Omental fat pad (tissue), 4 donors: Measurements from ENCODE around the gene OS9. TPM values are rescaled to one million over a fixed set of nuclear protein-coding genes. Genes with fewer than 3 reads are reported as not detected.

Experiments used
- ATAC-seq: fragments of 150-250 bp; one replicate; pipeline ENCODE4 v1.9.1; 2016; ENCODE audit warnings: mild to moderate bottlenecking, moderate library complexity; ENCODE audit not compliant: low FRiP score
- DNase-seq: peaks from one replicate; pipeline ENCODE4 v3.0.0-alpha.2; 2019; ENCODE audit warnings: low spot score
- total RNA-seq, 4 donors: library from RNA; depleted of rRNA; stranded (reverse); fragments of >200 nt; gene quantifications; one replicate each; pipeline ENCODE4 v1.1.0, GENCODE V29; 2016
- TF ChIP-seq, protein P1 (sequence below), 3 donors: fragments of 450-650 bp; IDR thresholded peaks; one replicate each; pipeline ENCODE4 v1.5.1; 2016 to 2017; ENCODE audit warnings: antibody characterized with exemption in 3 of 3, mild to moderate bottlenecking in 3 of 3, moderate library complexity in 2 of 3

Gene OS9
- total RNA-seq, 4 donors from 2014 or later, result 259 to 325 (median 286) TPM

DNA sequence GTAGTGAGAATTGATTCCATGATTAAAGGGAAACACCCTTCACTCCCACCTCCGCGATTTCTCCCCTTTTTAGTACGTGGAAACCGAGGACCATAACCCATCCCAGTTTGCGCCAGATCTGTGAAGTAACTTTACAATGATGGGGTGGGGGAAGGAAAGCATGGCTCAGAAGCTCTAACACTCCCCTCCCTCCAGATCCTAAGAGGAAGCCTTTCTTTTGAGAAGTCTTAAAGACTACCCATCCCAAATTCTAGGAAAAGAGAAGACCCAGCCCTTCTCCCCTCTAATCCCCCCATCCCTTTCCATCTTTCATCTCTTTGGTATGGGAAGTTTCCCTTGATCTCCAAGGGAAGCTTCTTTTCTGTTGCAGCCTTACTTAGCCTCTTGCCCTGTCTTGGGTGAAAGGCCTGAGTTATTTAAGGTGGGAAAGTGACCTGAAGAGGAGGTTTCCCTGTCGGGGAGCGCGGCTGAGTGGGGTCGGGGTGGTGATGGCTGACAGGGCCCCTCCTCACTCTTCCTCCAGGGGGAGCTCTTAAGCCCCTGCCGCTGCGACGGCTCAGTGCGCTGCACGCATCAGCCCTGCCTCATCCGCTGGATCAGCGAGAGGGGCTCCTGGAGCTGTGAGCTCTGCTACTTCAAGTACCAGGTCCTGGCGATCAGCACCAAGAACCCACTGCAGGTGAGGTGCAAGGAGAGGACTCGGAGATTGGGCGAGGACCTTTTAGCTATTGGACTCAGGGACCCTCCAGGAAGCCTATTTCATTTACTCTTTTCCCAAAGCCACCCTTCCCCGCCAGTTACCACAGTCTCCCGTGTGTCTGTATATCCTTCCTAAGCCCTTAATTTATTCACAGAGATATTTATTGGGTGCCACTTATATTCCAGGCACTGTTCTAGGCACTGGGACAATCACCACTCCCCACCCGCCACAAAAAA is 62.7 kb downstream of the OS9 start:
- TF ChIP-seq, protein P1, sequence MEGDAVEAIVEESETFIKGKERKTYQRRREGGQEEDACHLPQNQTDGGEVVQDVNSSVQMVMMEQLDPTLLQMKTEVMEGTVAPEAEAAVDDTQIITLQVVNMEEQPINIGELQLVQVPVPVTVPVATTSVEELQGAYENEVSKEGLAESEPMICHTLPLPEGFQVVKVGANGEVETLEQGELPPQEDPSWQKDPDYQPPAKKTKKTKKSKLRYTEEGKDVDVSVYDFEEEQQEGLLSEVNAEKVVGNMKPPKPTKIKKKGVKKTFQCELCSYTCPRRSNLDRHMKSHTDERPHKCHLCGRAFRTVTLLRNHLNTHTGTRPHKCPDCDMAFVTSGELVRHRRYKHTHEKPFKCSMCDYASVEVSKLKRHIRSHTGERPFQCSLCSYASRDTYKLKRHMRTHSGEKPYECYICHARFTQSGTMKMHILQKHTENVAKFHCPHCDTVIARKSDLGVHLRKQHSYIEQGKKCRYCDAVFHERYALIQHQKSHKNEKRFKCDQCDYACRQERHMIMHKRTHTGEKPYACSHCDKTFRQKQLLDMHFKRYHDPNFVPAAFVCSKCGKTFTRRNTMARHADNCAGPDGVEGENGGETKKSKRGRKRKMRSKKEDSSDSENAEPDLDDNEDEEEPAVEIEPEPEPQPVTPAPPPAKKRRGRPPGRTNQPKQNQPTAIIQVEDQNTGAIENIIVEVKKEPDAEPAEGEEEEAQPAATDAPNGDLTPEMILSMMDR (IDR thresholded peaks at IDR 0.05), result no peak
- ATAC-seq, result no peak
- DNase-seq, result no peak

DNA sequence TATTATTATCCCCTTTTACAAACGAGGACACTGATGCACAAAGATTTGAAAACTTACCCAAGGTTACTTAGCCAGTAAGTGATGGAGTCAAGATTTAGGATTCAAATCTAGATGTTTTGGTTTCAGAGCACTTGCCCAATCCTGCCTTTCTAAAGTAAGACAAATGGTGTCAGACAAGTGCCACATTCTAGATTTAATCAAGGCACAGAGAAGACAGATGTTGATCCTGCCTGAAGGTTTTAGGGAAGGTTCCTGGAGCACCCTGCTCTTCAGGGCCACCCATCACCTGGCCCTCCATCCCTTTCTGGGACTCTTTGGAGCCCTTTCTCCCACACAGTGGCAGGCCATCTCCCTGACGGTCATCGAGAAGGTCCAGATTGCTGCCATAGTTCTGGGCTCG is 63.8 kb downstream of the OS9 start:
- TF ChIP-seq, protein P1 (IDR thresholded peaks at IDR 0.05), result no peak
- DNase-seq (no peak), ATAC-seq (no peak)

DNA sequence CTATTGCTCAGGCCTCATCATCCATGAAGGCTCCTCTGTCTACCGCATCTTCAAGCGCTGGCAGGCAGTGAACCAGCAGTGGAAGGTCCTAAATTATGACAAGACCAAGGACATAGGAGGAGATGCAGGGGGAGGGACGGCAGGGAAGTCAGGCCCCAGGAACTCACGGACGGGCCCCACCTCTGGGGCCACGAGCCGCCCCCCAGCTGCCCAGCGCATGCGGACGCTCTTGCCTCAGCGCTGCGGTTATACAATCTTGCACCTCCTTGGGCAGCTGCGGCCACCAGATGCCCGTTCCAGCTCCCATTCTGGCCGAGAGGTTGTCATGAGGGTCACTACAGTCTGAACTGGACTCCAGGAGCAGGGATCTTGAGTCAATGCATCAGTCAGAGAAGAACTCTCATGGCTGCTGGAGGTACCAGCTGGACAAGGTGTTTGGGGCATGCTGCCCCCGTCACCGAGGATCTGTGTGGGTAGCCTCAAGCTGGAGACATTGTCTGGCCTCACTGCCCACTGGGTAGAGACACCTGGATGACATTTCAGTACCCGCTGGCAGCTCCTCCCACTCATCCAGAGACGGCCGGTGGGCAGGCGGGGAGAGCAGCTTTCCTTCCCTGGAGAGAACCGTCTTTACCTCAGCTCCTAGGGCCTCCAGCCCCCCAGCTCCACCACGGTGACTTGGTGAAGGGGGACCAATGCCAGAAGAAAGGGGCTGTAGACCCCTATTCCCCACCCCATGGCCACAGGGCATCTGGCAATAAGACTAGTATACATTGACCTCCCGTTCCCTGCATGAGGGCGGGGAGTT is 64.8 kb downstream of the OS9 start:
- DNase-seq, result no peak
- ATAC-seq, result no peak
- TF ChIP-seq, protein P1 (IDR thresholded peaks at IDR 0.05), result no peak

DNA sequence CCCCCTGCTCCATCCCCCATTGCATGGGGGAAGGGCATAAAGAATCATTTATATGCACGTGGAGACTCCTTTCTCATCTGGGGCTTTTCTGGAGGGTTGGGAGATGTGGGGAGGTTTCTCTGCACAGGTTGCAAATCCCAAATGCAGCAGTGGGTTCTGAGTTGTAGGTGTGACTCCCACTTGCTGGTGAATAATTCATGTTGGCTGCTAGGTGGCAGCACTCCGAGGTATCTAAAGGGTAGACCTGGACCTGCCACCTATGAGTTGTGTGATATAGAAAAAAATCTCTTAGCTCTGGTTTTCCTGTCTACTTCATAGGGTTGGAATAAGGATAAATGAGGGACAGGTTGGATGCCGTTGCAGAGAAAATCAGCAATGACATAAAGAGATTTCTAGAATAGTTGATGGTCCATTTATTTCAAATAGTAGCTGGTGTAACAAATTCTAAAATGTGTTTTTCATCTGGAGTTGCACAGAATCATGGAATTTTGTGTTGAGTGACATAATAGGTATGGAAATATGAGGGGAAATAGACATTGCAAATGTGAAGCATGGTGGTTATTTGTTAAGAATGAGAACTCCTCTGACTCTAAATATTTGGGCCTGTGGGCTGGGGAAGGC is 65.5 kb downstream of the OS9 start:
- DNase-seq, result no peak
- TF ChIP-seq, protein P1 (IDR thresholded peaks at IDR 0.05), result no peak
- no peak for ATAC-seq

DNA sequence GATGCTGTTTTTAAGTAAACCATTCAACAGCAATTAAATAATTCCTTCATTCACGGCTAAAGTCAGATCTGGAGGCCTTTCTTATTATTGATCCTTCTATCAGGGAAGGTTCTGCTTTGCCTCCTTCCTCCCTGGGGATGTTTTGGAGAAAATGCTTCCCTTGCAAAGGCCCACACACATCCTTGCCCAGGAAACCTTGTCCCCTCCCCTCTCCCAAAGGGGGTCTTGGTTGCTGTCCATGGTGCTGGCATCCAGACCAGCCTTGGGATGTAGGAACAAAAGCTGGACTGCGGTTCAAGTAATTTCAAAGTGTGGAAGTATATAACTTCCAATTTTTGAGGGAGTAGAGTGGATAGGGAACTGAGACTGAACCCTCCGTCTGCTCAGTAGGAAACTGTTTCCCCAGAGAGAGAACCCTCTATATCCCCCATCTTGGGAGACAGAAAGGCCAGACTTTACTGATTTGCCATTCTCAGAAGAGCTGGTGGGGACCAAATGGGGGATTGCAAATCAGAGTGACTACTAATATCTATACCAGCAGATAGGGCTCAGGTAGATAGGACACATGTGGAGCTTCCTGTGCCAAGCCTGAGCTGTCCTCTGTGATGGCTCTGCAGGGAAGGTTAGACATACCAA is 66.5 kb downstream of the OS9 start:
- DNase-seq, result no peak
- ATAC-seq, result no peak
- TF ChIP-seq, protein P1 (IDR thresholded peaks at IDR 0.05), result no peak

DNA sequence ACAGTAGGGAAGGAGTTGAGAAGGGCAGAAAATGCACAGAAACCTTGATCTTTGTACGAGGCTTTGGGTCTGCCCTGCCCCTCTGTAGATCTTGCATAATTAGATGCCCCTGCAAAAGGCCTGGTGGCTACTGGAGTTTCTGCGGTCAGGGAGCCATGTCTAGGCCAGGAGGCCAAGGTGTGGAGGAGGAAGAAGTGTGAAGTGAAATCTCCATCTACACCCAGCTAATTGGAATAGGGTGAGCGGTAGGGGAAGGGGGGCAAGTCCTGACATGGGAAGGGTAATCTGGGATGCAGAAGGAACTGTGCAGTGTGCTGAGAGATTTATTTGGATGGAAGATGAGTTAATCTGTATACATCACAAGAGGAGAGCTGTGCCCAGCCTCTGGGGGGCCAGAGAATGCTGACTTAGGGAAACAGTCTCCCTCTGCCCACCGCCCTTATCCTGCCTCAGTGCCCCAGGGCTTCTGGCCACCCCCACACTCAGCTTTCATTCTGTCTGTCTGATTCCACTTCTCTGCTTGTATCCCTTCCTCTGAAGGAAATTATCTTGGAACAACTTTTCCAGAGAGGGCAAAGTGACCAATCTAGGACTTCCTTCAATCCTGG is 67.6 kb downstream of the OS9 start:
- no peak for DNase-seq
- TF ChIP-seq, protein P1 (IDR thresholded peaks at IDR 0.05), result no peak
- ATAC-seq, result no peak
